Cardiac muscle cell (in vitro differentiated cells and primary cell): ENCODE measurements around the gene APOBEC3F. TPM values are rescaled to one million over a fixed set of nuclear protein-coding genes. Genes with fewer than 3 reads are reported as not detected.

Experiments
- DNase-seq, 2 donors: peaks; one replicate each; pipeline versions ENCODE4 v3.0.0 to v3.0.0-alpha.2; 2010 to 2017; ENCODE audit warnings: low read depth in 1 of 2, low spot score in 1 of 2
- H3K27ac ChIP-seq: fragments of 200-600 bp; sonication (generic); 2 replicates; pipeline ENCODE4 v1.5.1; 2016
- H3K27me3 ChIP-seq: fragments of 200-600 bp; sonication (generic); 2 replicates; pipeline ENCODE4 v1.6.0; 2016; ENCODE audit warnings: control low read depth
- H3K36me3 ChIP-seq: fragments of 200-600 bp; sonication (generic); 2 replicates; pipeline ENCODE4 v1.5.1; 2016; ENCODE audit warnings: control low read depth
- H3K4me1 ChIP-seq: fragments of 200-600 bp; sonication (generic); 2 replicates; pipeline ENCODE4 v1.8.1; 2017; ENCODE audit warnings: low read depth, mild to moderate bottlenecking, mixed run types
- H3K4me3 ChIP-seq: fragments of 200-600 bp; sonication (generic); 2 replicates; pipeline ENCODE4 v1.5.1; 2016; ENCODE audit warnings: mild to moderate bottlenecking
- H3K9me3 ChIP-seq: fragments of 200-600 bp; sonication (generic); 2 replicates; pipeline ENCODE4 v1.5.1; 2017; ENCODE audit warnings: low read depth, mild to moderate bottlenecking, control low read depth
- CTCF ChIP-seq: IDR thresholded peaks from 2 replicates; pipeline ENCODE4 v1.5.1; 2012; ENCODE audit warnings: low read depth, mild to moderate bottlenecking, low read length
- polyA plus RNA-seq: library from polyadenylated mRNA; unstranded; fragments of >200 nt; fragmentation: Nextera tagmentation; extraction: Ambion mirVana; gene quantifications from 2 replicates; pipeline ENCODE4 v1.2.1, GENCODE V29; 2016
- total RNA-seq: library from RNA; depleted of rRNA; stranded (reverse); fragments of >200 nt; gene quantifications from 2 replicates; pipeline ENCODE4 v1.2.3, GENCODE V29; 2016

APOBEC3F gene
- total and polyA plus RNA-seq, 2 experiments from 2014 or later = 11.8 to 24.2 TPM

- no peak for TF ChIP-seq CTCF
- Histone ChIP-seq H3K4me1 (peaks cover 4% of the 10 kb centered on the region), H3K4me3 (no peak overlapping the region), H3K36me3 (no peaks in the 10 kb centered on the region), H3K27me3 (no peaks in the 10 kb centered on the region), H3K27ac (no peak overlapping the region), H3K9me3 (no peaks in the 10 kb centered on the region)
- no peak for DNase-seq
These were observed 44.0 kb downstream of the APOBEC3F start for GRCh38 chr22:39084666-39085065.

GRCh38 chr22:39087098-39087497 lies 46.4 kb downstream of the APOBEC3F start:
- DNase-seq = no peak
- H3K27ac ChIP-seq = no peak overlapping the region
- H3K9me3 ChIP-seq = no peaks in the 10 kb centered on the region
- no peaks in the 10 kb centered on the region for H3K27me3 ChIP-seq
- H3K36me3 ChIP-seq = no peaks in the 10 kb centered on the region
- TF ChIP-seq CTCF = no peak
- H3K4me1 ChIP-seq = peaks cover 7% of the 10 kb centered on the region
- H3K4me3 ChIP-seq = no peak overlapping the region

GRCh38 chr22:39087881-39088684 lies 47.4 kb downstream of the APOBEC3F start:
- peak; percentile 13 to 80 for DNase-seq
- H3K4me3 ChIP-seq = no peak overlapping the region
- H3K4me1 ChIP-seq = peaks cover 7% of the 10 kb centered on the region
- H3K36me3 ChIP-seq = no peaks in the 10 kb centered on the region
- no peaks in the 10 kb centered on the region for H3K9me3 ChIP-seq
- no peaks in the 10 kb centered on the region for H3K27me3 ChIP-seq
- peak overlapping the region; percentile 24 for H3K27ac ChIP-seq
- TF ChIP-seq CTCF = no peak

GRCh38 chr22:39088685-39089032 lies 48.0 kb downstream of the APOBEC3F start:
- Histone ChIP-seq H3K4me1 (peaks cover 7% of the 10 kb centered on the region), H3K36me3 (no peaks in the 10 kb centered on the region), H3K27ac (no peak overlapping the region), H3K27me3 (no peaks in the 10 kb centered on the region), H3K9me3 (no peaks in the 10 kb centered on the region), H3K4me3 (no peak overlapping the region)
- no peak for DNase-seq
- TF ChIP-seq CTCF = no peak

GRCh38 chr22:39089928-39090327 lies 49.3 kb downstream of the APOBEC3F start:
- H3K9me3 ChIP-seq = no peaks in the 10 kb centered on the region
- no peak for DNase-seq
- no peak for TF ChIP-seq CTCF
- H3K4me1 ChIP-seq = peaks cover 7% of the 10 kb centered on the region
- H3K4me3 ChIP-seq = no peak overlapping the region
- H3K27me3 ChIP-seq = no peaks in the 10 kb centered on the region
- H3K27ac ChIP-seq = no peak overlapping the region
- H3K36me3 ChIP-seq = no peaks in the 10 kb centered on the region
